ENCODE data around the gene MINDY1.
A peak's percentile ranks its signal among the peaks of the same experiment; 100 is the strongest.

MINDY1 gene

DNA sequence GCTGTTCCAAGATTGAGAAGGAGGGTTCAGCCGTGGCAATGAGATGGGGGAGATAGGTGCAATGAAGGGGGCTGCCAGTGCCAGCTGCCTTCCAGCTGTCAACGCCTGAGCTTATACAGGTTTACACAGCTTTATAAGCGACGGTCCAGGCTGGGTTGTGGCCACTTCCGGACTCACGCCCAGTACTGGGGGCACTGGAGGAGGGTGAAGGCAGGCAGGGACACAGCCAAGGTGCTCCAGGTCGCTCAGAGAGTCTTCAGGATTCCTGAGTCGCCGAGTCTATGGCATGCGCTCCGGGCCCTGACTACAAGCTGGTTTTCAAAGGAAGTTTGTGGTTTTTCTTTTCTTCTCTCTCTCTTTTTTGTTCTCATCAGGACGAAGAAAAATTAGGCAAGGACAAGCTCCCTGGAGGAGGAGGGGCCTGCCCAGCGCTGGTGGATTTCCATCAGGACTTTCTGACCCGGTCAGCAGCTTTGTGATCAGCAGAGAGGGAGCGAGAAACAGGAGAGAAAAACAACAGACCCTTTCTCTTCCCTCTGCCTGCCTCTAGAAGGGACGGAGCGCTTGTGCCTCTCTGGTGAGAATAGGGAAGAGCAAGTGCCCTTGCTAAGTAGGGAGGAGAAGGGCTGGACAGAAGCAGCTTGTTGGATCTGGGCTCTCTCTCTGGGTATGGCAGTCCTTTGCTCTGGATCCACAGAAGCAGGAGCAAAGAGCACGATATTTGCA lies at the start of gene MINDY1:
Gene MINDY1 (minus strand): TSS at position 576 of the 726 bp plus-strand sequence. CDS start 4,285 bp downstream, outside the sequence.
- peak in 1 of 2 donors; percentile 6 for DNase-seq (ENCODE audit: low read depth in 2 of 2)

GRCh38 chr1:151056149-151056548 lies 49.4 kb upstream of the MINDY1 start:
- no peak for DNase-seq (ENCODE audit: low read depth in 2 of 2)

- no peak for DNase-seq (ENCODE audit: low read depth in 2 of 2)
Measured at GRCh38 chr1:151055581-151055980, 48.9 kb upstream of the MINDY1 start.

GRCh38 chr1:151054971-151055547 lies 48.4 kb upstream of the MINDY1 start:
- DNase-seq (ENCODE audit: low read depth in 2 of 2) = no peak

GRCh38 chr1:151051356-151052009 lies 44.8 kb upstream of the MINDY1 start:
- DNase-seq (ENCODE audit: low read depth in 2 of 2) = no peak

DNA sequence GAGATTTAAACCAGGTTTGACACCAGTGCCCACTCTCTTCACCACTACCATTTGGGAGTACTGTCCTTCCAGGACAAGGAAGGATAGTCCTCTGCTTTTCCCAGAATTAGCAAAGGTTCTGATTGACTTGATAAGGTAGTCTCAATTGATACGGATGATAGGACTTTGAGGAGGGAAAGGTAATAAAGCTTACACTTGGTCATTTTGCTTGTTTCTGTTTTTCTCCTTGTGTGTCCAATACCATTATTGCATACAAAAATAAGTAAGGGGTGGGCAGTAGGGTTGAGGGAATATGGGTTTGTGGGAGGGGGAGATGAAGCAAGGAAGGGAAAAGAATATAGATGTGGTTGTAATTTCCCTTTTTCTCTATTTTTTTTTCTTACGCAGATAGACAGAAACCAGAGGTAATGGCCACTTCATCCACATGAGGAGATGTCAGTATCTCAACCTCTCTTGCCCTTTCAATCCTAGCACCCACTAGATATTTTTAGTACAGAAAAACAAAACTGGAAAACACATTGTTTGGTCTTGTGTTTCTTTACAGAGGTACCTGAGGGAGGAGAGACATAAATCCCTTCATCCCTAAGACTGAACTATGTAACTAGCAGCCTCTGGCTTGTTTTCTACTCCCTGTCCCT lies 43.5 kb upstream of the MINDY1 start:
- no peak for DNase-seq (ENCODE audit: low read depth in 2 of 2)

DNA sequence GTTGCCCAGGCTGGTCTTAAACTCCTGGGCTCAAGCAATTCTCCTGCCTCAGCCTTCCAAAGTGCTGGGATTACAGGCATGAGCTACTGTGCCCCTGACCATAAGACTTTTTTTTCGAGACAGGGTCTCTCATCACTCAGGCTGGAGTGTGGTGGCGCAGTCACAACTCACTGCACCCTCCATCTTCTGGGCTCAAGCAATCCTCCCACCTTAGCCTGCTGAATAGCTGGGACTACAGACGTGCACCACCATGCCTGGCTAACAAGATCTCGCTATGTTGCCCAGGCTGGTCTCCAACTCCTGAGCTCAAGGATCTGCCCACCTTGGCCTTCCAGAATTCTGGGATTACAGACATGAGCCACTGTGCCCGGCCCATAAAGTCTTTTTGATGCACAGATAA lies 42.8 kb upstream of the MINDY1 start:
- DNase-seq (ENCODE audit: low read depth in 2 of 2) = no peak

GRCh38 chr1:151048645-151049032 lies 41.9 kb upstream of the MINDY1 start:
- DNase-seq (ENCODE audit: low read depth in 2 of 2) = no peak

GRCh38 chr1:151047925-151048644 lies 41.4 kb upstream of the MINDY1 start:
- DNase-seq (ENCODE audit: low read depth in 2 of 2) = peak in 1 of 2 donors; percentile 45

DNA sequence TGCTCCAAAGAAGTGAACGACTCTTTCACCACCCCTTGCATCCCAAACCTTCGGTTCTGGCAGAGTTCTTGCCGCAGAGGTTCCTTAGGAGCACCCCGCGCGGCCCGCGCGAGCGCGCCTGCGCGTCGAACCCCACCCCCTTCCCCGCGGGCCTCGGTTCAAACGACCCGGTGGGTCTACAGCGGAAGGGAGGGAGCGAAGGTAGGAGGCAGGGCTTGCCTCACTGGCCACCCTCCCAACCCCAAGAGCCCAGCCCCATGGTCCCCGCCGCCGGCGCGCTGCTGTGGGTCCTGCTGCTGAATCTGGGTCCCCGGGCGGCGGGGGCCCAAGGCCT lies 40.9 kb upstream of the MINDY1 start, which contains the start of gene C1orf56:
Gene C1orf56 (plus strand): TSS at position 161 of the 334 bp plus-strand sequence. CDS start 97 bp downstream, at position 258.
- DNase-seq (ENCODE audit: low read depth in 2 of 2) = peak in 1 of 2 donors; percentile 55

- no peak for DNase-seq (ENCODE audit: low read depth in 2 of 2)
Measured at GRCh38 chr1:151043163-151043562, 36.5 kb upstream of the MINDY1 start.

- DNase-seq (ENCODE audit: low read depth in 2 of 2) = no peak
Measured at GRCh38 chr1:151039521-151039920, 32.8 kb upstream of the MINDY1 start.

- no peak for DNase-seq (ENCODE audit: low read depth in 2 of 2)
Measured at GRCh38 chr1:151037032-151037431, 30.3 kb upstream of the MINDY1 start.

- no peak for DNase-seq (ENCODE audit: low read depth in 2 of 2)
Measured at GRCh38 chr1:151036356-151036755, 29.7 kb upstream of the MINDY1 start, which contains the start of gene BNIPL. TSS of gene BNIPL (plus strand) at chr1:151036586. CDS start at chr1:151036726, 140 bp downstream.

DNA sequence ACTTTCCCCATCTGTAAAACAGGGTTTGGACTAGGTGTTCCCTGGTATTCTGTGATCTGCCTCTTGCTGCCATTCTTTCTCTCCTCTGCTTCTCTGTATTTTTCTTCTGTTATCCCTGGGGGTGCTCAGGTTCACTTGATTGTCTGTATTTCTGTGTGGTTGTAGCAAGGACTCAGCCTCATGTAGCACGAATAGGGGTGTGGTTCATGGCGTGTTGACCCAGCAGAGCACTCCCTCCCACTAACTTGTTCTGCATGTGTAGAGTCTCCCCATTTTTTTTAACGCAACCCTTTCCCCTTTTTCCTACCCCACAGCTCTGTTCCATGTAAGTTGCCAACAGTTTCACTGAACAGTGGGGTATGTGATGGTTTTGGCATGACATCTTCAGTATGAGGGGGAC lies 28.5 kb upstream of the MINDY1 start:
- no peak for DNase-seq (ENCODE audit: low read depth in 2 of 2)

DNA sequence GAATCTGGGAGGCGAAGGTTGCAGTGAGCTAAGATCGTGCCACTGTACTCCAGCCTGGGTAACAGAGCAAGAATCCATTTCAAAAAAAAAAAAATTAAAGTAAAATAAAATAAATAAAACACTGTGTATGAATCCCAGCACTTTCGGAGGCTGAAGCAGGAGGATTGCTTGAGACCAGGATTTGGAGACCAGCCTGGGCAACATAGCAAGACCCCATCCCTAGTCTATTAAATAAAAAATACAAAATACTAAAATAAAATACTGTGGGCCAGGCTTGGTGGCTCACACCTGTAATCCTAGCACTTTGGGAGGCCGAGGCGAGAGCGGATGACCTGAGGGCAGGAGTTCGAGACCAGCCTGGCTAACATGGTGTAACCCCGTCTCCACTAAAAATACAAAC lies 25.5 kb upstream of the MINDY1 start:
- no peak for DNase-seq (ENCODE audit: low read depth in 2 of 2)

- DNase-seq (ENCODE audit: low read depth in 2 of 2) = no peak
Measured at GRCh38 chr1:151026460-151026859, 19.8 kb upstream of the MINDY1 start.

DNA sequence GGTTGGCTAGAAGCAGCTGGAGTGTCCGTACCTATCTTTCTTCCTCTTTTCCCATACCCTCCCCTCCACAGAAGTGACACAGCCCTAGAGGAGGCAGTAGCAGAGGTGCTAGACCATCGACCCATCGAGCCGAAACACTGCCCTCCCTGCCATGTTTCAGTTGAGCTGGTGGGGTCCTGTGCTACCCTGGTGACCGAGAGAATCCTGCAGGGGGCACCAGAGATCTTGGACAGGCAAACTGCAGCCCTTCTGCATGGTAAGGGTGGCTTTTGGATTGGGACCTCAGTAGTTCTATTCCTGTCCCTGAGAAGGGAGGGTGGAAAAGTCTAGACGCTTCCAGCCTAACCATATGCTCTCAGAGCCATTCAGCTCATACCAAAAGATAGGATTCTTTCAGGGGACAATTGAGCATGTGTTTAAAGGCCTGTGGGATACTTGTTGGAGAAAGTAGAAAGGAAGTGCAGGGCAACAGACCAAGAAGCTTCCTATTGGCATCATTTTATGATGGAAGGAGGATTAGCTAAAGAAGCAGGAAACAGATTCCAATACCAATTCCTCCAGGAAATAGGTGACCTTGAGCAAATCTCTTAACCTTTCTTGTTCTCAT lies 17.9 kb upstream of the MINDY1 start:
- peak; percentile 71 to 75 for DNase-seq (ENCODE audit: low read depth in 2 of 2)

- DNase-seq (ENCODE audit: low read depth in 2 of 2) = no peak
Measured at GRCh38 chr1:151013518-151013917, 6.8 kb upstream of the MINDY1 start.

GRCh38 chr1:151012684-151013471 lies 6.2 kb upstream of the MINDY1 start:
- DNase-seq (ENCODE audit: low read depth in 2 of 2) = no peak
